SJCRH30 (cell line): Measurements from ENCODE around the gene DSCAML1. TPM values are rescaled to one million over a fixed set of nuclear protein-coding genes. Genes with fewer than 3 reads are reported as not detected.

Source experiments
- DNase-seq, 2 experiments: peaks; one replicate each; pipeline ENCODE4 v3.0.0-alpha.2; 2015 to 2020
- H3K27ac ChIP-seq: fragments of 250-450 bp; sonication (Bioruptor Pico); 2 replicates; pipeline ENCODE4 v1.5.1; 2020; ENCODE audit warnings: mild to moderate bottlenecking, moderate library complexity
- H3K27me3 ChIP-seq: fragments of 250-450 bp; sonication (Bioruptor Pico); 2 replicates; pipeline ENCODE4 v1.5.1; 2020; ENCODE audit warnings: mild to moderate bottlenecking, moderate library complexity
- H3K36me3 ChIP-seq: fragments of 250-450 bp; sonication (Bioruptor Pico); 2 replicates; pipeline ENCODE4 v1.5.1; 2020; ENCODE audit warnings: mild to moderate bottlenecking, moderate library complexity
- H3K4me1 ChIP-seq: fragments of 250-450 bp; sonication (Bioruptor Pico); 2 replicates; pipeline ENCODE4 v1.5.1; 2020; ENCODE audit warnings: mild to moderate bottlenecking, moderate library complexity
- H3K4me3 ChIP-seq: fragments of 250-450 bp; sonication (Bioruptor Pico); 2 replicates; pipeline ENCODE4 v1.5.1; 2020; ENCODE audit warnings: mild to moderate bottlenecking, moderate library complexity
- H3K9me3 ChIP-seq: fragments of 250-450 bp; sonication (Bioruptor Pico); replicated peaks from 2 replicates; pipeline ENCODE4 v1.5.1; 2020; ENCODE audit warnings: mild to moderate bottlenecking, moderate library complexity
- total RNA-seq: library from RNA; depleted of rRNA; stranded (reverse); fragments of >200 nt; shearing (Covaris generic); gene quantifications from 2 replicates; pipeline ENCODE4 v1.2.3, GENCODE V29; 2014; rRNA removed

DSCAML1 gene
- not detected in 2 replicates for total RNA-seq

GRCh38 chr11:117796872-117797529 lies at the start of gene DSCAML1:
Gene DSCAML1, minus strand, starts transcription at chr11:117797216. Its CDS starts 137 bp downstream, at chr11:117797079.
- Histone ChIP-seq H3K9me3 (no peaks in the 10 kb centered on the region), H3K4me3 (no peak within 1 kb of the TSS), H3K4me1 (no peaks in the 10 kb centered on the region), H3K36me3 (no peaks in the 10 kb centered on the region), H3K27me3 (no peaks in the 10 kb centered on the region), H3K27ac (no peak within 1 kb of the TSS)
- no peak for DNase-seq

- no peak overlapping the region for H3K27ac ChIP-seq
- H3K9me3 ChIP-seq, result no peaks in the 10 kb centered on the region
- no peaks in the 10 kb centered on the region; the same call in 1 of the 2 replicates for H3K36me3 ChIP-seq
- H3K4me1 ChIP-seq, result no peaks in the 10 kb centered on the region
- H3K4me3 ChIP-seq, result no peak overlapping the region
- no peaks in the 10 kb centered on the region for H3K27me3 ChIP-seq
- DNase-seq, result peak; percentile 48 to 70
Measured at GRCh38 chr11:117843666-117844484, 46.9 kb upstream of the DSCAML1 start.

GRCh38 chr11:117842131-117842941 lies 45.3 kb upstream of the DSCAML1 start:
- no peak for DNase-seq
- H3K4me1 ChIP-seq, result no peaks in the 10 kb centered on the region
- no peaks in the 10 kb centered on the region for H3K36me3 ChIP-seq
- H3K27me3 ChIP-seq, result no peaks in the 10 kb centered on the region
- no peak overlapping the region for H3K27ac ChIP-seq
- H3K4me3 ChIP-seq, result no peak overlapping the region
- no peaks in the 10 kb centered on the region for H3K9me3 ChIP-seq

GRCh38 chr11:117841551-117842031 lies 44.6 kb upstream of the DSCAML1 start:
- DNase-seq, result no peak
- H3K27me3 ChIP-seq, result no peaks in the 10 kb centered on the region
- H3K27ac ChIP-seq, result no peak overlapping the region
- no peak overlapping the region for H3K4me3 ChIP-seq
- H3K4me1 ChIP-seq, result no peaks in the 10 kb centered on the region
- no peaks in the 10 kb centered on the region for H3K9me3 ChIP-seq
- no peaks in the 10 kb centered on the region for H3K36me3 ChIP-seq

GRCh38 chr11:117840881-117841550 lies 44.0 kb upstream of the DSCAML1 start:
- no peak for DNase-seq
- Histone ChIP-seq H3K9me3 (no peaks in the 10 kb centered on the region), H3K27me3 (no peaks in the 10 kb centered on the region)

GRCh38 chr11:117839936-117840813 lies 43.2 kb upstream of the DSCAML1 start:
- no peak overlapping the region for H3K27ac ChIP-seq
- no peak for DNase-seq
- no peak overlapping the region for H3K4me3 ChIP-seq
- no peaks in the 10 kb centered on the region for H3K4me1 ChIP-seq
- H3K27me3 ChIP-seq, result no peaks in the 10 kb centered on the region
- H3K36me3 ChIP-seq, result no peaks in the 10 kb centered on the region
- no peaks in the 10 kb centered on the region for H3K9me3 ChIP-seq

More at GRCh38 chr11:117840881-117841550, 44.0 kb upstream of the DSCAML1 start:
- Histone ChIP-seq H3K4me1 (no peaks in the 10 kb centered on the region), H3K27ac (no peak overlapping the region), H3K36me3 (no peaks in the 10 kb centered on the region), H3K4me3 (no peak overlapping the region)

GRCh38 chr11:117839380-117839881 lies 42.4 kb upstream of the DSCAML1 start:
- H3K9me3 ChIP-seq, result no peaks in the 10 kb centered on the region
- H3K27ac ChIP-seq, result no peak overlapping the region
- H3K4me1 ChIP-seq, result no peaks in the 10 kb centered on the region
- no peak overlapping the region for H3K4me3 ChIP-seq
- DNase-seq, result no peak
- no peaks in the 10 kb centered on the region for H3K27me3 ChIP-seq
- no peaks in the 10 kb centered on the region for H3K36me3 ChIP-seq

- H3K27ac ChIP-seq, result no peak overlapping the region
- DNase-seq, result no peak
- no peaks in the 10 kb centered on the region for H3K36me3 ChIP-seq
- no peaks in the 10 kb centered on the region for H3K9me3 ChIP-seq
- H3K27me3 ChIP-seq, result no peaks in the 10 kb centered on the region
- H3K4me3 ChIP-seq, result no peak overlapping the region
- no peaks in the 10 kb centered on the region for H3K4me1 ChIP-seq
Measured at GRCh38 chr11:117838901-117839300, 41.9 kb upstream of the DSCAML1 start.

- no peak for DNase-seq
- H3K4me3 ChIP-seq, result no peak overlapping the region
Measured at GRCh38 chr11:117837791-117838190, 40.8 kb upstream of the DSCAML1 start.

GRCh38 chr11:117837070-117837776 lies 40.2 kb upstream of the DSCAML1 start:
- no peak overlapping the region for H3K27ac ChIP-seq
- no peaks in the 10 kb centered on the region for H3K27me3 ChIP-seq
- no peaks in the 10 kb centered on the region for H3K36me3 ChIP-seq
- no peaks in the 10 kb centered on the region for H3K9me3 ChIP-seq
- H3K4me1 ChIP-seq, result peaks cover 6% of the 10 kb centered on the region; the same call in 1 of the 2 replicates
- no peak overlapping the region for H3K4me3 ChIP-seq
- no peak for DNase-seq

More at GRCh38 chr11:117837791-117838190, 40.8 kb upstream of the DSCAML1 start:
- Histone ChIP-seq H3K27me3 (no peaks in the 10 kb centered on the region), H3K36me3 (no peaks in the 10 kb centered on the region), H3K9me3 (no peaks in the 10 kb centered on the region), H3K4me1 (peaks cover 6% of the 10 kb centered on the region; the same call in 1 of the 2 replicates), H3K27ac (no peak overlapping the region)

- no peaks in the 10 kb centered on the region for H3K36me3 ChIP-seq
- peaks cover 6% of the 10 kb centered on the region; the same call in 1 of the 2 replicates for H3K4me1 ChIP-seq
- no peak overlapping the region for H3K4me3 ChIP-seq
- no peak overlapping the region for H3K27ac ChIP-seq
- no peaks in the 10 kb centered on the region for H3K27me3 ChIP-seq
- no peak for DNase-seq
- H3K9me3 ChIP-seq, result no peaks in the 10 kb centered on the region
Measured at GRCh38 chr11:117836077-117836960, 39.3 kb upstream of the DSCAML1 start.

GRCh38 chr11:117835576-117835975 lies 38.6 kb upstream of the DSCAML1 start:
- H3K4me1 ChIP-seq, result peaks cover 6% of the 10 kb centered on the region; the same call in 1 of the 2 replicates
- H3K27me3 ChIP-seq, result no peaks in the 10 kb centered on the region
- H3K9me3 ChIP-seq, result no peaks in the 10 kb centered on the region
- no peak for DNase-seq
- no peak overlapping the region for H3K4me3 ChIP-seq
- H3K36me3 ChIP-seq, result no peaks in the 10 kb centered on the region
- H3K27ac ChIP-seq, result no peak overlapping the region
